ENCODE results near the gene FANCC.

DNA sequence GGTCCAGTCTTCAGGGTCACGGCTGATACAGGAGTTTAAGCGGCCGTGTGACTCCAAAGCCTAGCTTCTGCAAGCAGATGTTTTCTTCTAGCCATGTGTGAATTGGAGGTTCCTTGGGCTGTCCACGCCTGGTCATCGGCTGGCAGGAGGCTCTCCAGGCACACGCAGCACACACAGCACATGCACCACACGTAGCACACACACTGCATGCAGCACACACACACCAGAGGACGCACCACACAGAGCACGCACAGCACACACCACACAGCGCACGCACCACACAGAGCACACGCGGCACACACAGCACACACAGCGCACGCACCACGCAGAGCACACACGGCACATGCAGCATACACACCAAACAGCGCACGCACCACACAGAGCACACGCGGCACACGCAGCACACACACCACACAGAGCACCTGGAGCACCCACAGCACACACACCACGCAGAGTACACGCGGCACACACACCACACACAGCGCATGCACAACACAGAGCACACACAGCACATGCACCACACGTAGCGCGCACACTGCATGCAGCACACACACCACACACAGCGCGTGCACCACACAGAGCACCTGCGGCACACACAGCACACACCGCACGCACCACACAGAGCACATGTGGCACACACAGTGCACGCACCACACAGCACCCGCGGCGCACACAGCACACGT lies 234.3 kb downstream of the FANCC start:
- TF ChIP-seq, protein P1, sequence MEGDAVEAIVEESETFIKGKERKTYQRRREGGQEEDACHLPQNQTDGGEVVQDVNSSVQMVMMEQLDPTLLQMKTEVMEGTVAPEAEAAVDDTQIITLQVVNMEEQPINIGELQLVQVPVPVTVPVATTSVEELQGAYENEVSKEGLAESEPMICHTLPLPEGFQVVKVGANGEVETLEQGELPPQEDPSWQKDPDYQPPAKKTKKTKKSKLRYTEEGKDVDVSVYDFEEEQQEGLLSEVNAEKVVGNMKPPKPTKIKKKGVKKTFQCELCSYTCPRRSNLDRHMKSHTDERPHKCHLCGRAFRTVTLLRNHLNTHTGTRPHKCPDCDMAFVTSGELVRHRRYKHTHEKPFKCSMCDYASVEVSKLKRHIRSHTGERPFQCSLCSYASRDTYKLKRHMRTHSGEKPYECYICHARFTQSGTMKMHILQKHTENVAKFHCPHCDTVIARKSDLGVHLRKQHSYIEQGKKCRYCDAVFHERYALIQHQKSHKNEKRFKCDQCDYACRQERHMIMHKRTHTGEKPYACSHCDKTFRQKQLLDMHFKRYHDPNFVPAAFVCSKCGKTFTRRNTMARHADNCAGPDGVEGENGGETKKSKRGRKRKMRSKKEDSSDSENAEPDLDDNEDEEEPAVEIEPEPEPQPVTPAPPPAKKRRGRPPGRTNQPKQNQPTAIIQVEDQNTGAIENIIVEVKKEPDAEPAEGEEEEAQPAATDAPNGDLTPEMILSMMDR (IDR thresholded peaks at IDR 0.05), result no peak
- no peak for TF ChIP-seq POLR2A (IDR thresholded peaks at IDR 0.05)
